Lower lobe of right lung (tissue), 2 donors: Measurements from ENCODE around the gene FOXD4L1. TPM values are rescaled to one million over a fixed set of nuclear protein-coding genes. Genes with fewer than 3 reads are reported as not detected.
"Not testable (repeated sequence)": the region's sequence is repeated elsewhere in the genome, so short reads cannot be mapped to it uniquely, and the experiment has no call there.

Experiments
- ATAC-seq, 2 donors: fragments of 200-7000 bp; cut with Tn5 transposase; one replicate each; pipeline ENCODE4 v1.9.1; 2020 to 2022; ENCODE audit warnings: mild to moderate bottlenecking in 2 of 2, moderate library complexity in 2 of 2
- DNase-seq: peaks from one replicate; pipeline ENCODE4 v3.0.0-alpha.2; 2020
- H3K27ac ChIP-seq: fragments of 200-600 bp; one replicate; pipeline ENCODE4 v1.8.0; 2022
- H3K27me3 ChIP-seq: fragments of 200-600 bp; one replicate; pipeline ENCODE4 v1.8.0; 2022; ENCODE audit warnings: low read depth
- H3K36me3 ChIP-seq: fragments of 200-600 bp; one replicate; pipeline ENCODE4 v1.8.0; 2022; ENCODE audit warnings: mild to moderate bottlenecking
- H3K4me1 ChIP-seq: fragments of 200-600 bp; one replicate; pipeline ENCODE4 v1.8.0; 2022
- H3K4me3 ChIP-seq: fragments of 200-600 bp; one replicate; pipeline ENCODE4 v1.8.0; 2022; ENCODE audit warnings: mild to moderate bottlenecking
- H3K9me3 ChIP-seq: fragments of 200-600 bp; one replicate; pipeline ENCODE4 v1.8.0; 2022
- intact Hi-C: fragments of 100-400 bp; cut with DNase I; formaldehyde crosslinking; loops from one replicate; pipeline ENCODE4 v1.11.0; 2022
- total RNA-seq: library from RNA; stranded (reverse); fragmentation: NEBNext Ultra II Directional; extraction: Animal tissue kit (Norgen Biotek cat#: 25700); gene quantifications from one replicate; pipeline ENCODE4 v1.2.1, GENCODE V29; 2021
- donor health status: DM: no; HTN: yes; CAD: no; lungs with severe emphysema.

Gene FOXD4L1
- total RNA-seq, 1 donor from 2014 or later = 0.62 TPM

- H3K36me3 ChIP-seq, H3K4me3 ChIP-seq, DNase-seq, intact Hi-C loops, H3K27ac ChIP-seq, H3K4me1 ChIP-seq, H3K9me3 ChIP-seq, ATAC-seq: not testable (repeated sequence)
- peaks cover 42% of the 10 kb centered on the region for H3K27me3 ChIP-seq
Measured at GRCh38 chr2:113508187-113508586, 9.7 kb downstream of the FOXD4L1 start.

- H3K36me3 ChIP-seq, H3K27ac ChIP-seq, intact Hi-C loops, H3K4me3 ChIP-seq, H3K4me1 ChIP-seq, H3K9me3 ChIP-seq, ATAC-seq, DNase-seq: not testable (repeated sequence)
- peaks cover 21% of the 10 kb centered on the region for H3K27me3 ChIP-seq
Measured at GRCh38 chr2:113510913-113511312, 12.4 kb downstream of the FOXD4L1 start.

- H3K4me1 ChIP-seq, H3K4me3 ChIP-seq, H3K27ac ChIP-seq, intact Hi-C loops, DNase-seq, ATAC-seq, H3K36me3 ChIP-seq, H3K9me3 ChIP-seq: not testable (repeated sequence)
- peaks cover 16% of the 10 kb centered on the region for H3K27me3 ChIP-seq
Measured at GRCh38 chr2:113511859-113512258, 13.4 kb downstream of the FOXD4L1 start.

- ATAC-seq, H3K27ac ChIP-seq, H3K36me3 ChIP-seq, H3K9me3 ChIP-seq, H3K4me1 ChIP-seq, DNase-seq, H3K27me3 ChIP-seq, H3K4me3 ChIP-seq, intact Hi-C loops: not testable (repeated sequence)
Measured at GRCh38 chr2:113515457-113515856, 17.0 kb downstream of the FOXD4L1 start.

GRCh38 chr2:113515995-113516394 is 17.5 kb downstream of the FOXD4L1 start:
- intact Hi-C loops, ATAC-seq, H3K4me1 ChIP-seq, H3K9me3 ChIP-seq, H3K4me3 ChIP-seq, H3K27me3 ChIP-seq, DNase-seq, H3K36me3 ChIP-seq, H3K27ac ChIP-seq: not testable (repeated sequence)

GRCh38 chr2:113517025-113517424 is 18.6 kb downstream of the FOXD4L1 start:
- H3K27me3 ChIP-seq, H3K27ac ChIP-seq, H3K4me1 ChIP-seq, ATAC-seq, H3K4me3 ChIP-seq, H3K36me3 ChIP-seq, intact Hi-C loops, H3K9me3 ChIP-seq, DNase-seq: not testable (repeated sequence)

GRCh38 chr2:113520837-113521236 is 22.4 kb downstream of the FOXD4L1 start:
- intact Hi-C loops, DNase-seq, H3K27me3 ChIP-seq, H3K9me3 ChIP-seq, H3K4me3 ChIP-seq, H3K36me3 ChIP-seq, ATAC-seq, H3K4me1 ChIP-seq, H3K27ac ChIP-seq: not testable (repeated sequence)

- intact Hi-C loops, H3K27me3 ChIP-seq, ATAC-seq: not testable (repeated sequence)
Measured at GRCh38 chr2:113521492-113521891, 23.0 kb downstream of the FOXD4L1 start.

GRCh38 chr2:113524986-113525385 is 26.5 kb downstream of the FOXD4L1 start:
- H3K36me3 ChIP-seq, H3K27me3 ChIP-seq, H3K4me1 ChIP-seq, H3K9me3 ChIP-seq, DNase-seq, H3K27ac ChIP-seq, H3K4me3 ChIP-seq, ATAC-seq, intact Hi-C loops: not testable (repeated sequence)

More at GRCh38 chr2:113521492-113521891, 23.0 kb downstream of the FOXD4L1 start:
- not testable (repeated sequence) for H3K36me3 ChIP-seq, H3K4me1 ChIP-seq, H3K27ac ChIP-seq, H3K4me3 ChIP-seq, DNase-seq, H3K9me3 ChIP-seq

GRCh38 chr2:113527350-113528045 is 29.0 kb downstream of the FOXD4L1 start:
- H3K27ac ChIP-seq, intact Hi-C loops, H3K36me3 ChIP-seq, DNase-seq, H3K4me3 ChIP-seq, H3K4me1 ChIP-seq, H3K9me3 ChIP-seq, H3K27me3 ChIP-seq: not testable (repeated sequence)
- peak; percentile 93 to 94 for ATAC-seq

- H3K4me1 ChIP-seq, H3K27me3 ChIP-seq, H3K9me3 ChIP-seq, ATAC-seq, H3K36me3 ChIP-seq, DNase-seq, H3K27ac ChIP-seq, H3K4me3 ChIP-seq, intact Hi-C loops: not testable (repeated sequence)
Measured at GRCh38 chr2:113528126-113528525, 29.7 kb downstream of the FOXD4L1 start.

- DNase-seq, H3K9me3 ChIP-seq, intact Hi-C loops, H3K4me3 ChIP-seq, H3K36me3 ChIP-seq, ATAC-seq, H3K27ac ChIP-seq, H3K4me1 ChIP-seq, H3K27me3 ChIP-seq: not testable (repeated sequence)
Measured at GRCh38 chr2:113528904-113529303, 30.4 kb downstream of the FOXD4L1 start.

GRCh38 chr2:113532991-113533390 is 34.5 kb downstream of the FOXD4L1 start:
- H3K36me3 ChIP-seq, ATAC-seq, H3K27me3 ChIP-seq, H3K9me3 ChIP-seq, H3K4me3 ChIP-seq, intact Hi-C loops, DNase-seq, H3K4me1 ChIP-seq, H3K27ac ChIP-seq: not testable (repeated sequence)

GRCh38 chr2:113536573-113536972 is 38.1 kb downstream of the FOXD4L1 start:
- H3K4me3 ChIP-seq, H3K27ac ChIP-seq, H3K27me3 ChIP-seq, H3K36me3 ChIP-seq, DNase-seq, H3K4me1 ChIP-seq, intact Hi-C loops, H3K9me3 ChIP-seq: not testable (repeated sequence)
- peak; percentile 77 to 84 for ATAC-seq
